ENCODE measurements around the gene TWNK. TPM values are rescaled to one million over a fixed set of nuclear protein-coding genes. Genes with fewer than 3 reads are reported as not detected.
A peak's percentile ranks its signal among the peaks of the same experiment; 100 is the strongest.

The TWNK gene
- total RNA-seq, 6 experiments from 2014 or later: 5.7 to 9.5 (median 7.0) TPM

- DNase-seq: no peak
- peaks cover 3% of the 10 kb centered on the region; the same call in 1 of the 2 replicates for H3K36me3 Mint-ChIP-seq (ENCODE audit: low read depth)
- no peaks in the 10 kb centered on the region; the same call in none of the 2 replicates for H3K27me3 Mint-ChIP-seq (ENCODE audit: insufficient read depth)
- no peak for TF ChIP-seq CTCF (IDR thresholded peaks at IDR 0.05)
- no peaks in the 10 kb centered on the region for H3K9me3 Mint-ChIP-seq
- no peak overlapping the region for H3K4me3 Mint-ChIP-seq
- H3K4me1 Mint-ChIP-seq (ENCODE audit: low read depth): peaks cover 15% of the 10 kb centered on the region
- no peak overlapping the region for H3K27ac Mint-ChIP-seq
Observed at GRCh38 chr10:101005869-101006567, 18.7 kb downstream of the TWNK start.

GRCh38 chr10:101006593-101007098, 19.3 kb downstream of the TWNK start:
- no peak overlapping the region for H3K27ac Mint-ChIP-seq
- H3K4me1 Mint-ChIP-seq (ENCODE audit: low read depth): peaks cover 8% of the 10 kb centered on the region
- TF ChIP-seq CTCF (IDR thresholded peaks at IDR 0.05): no peak
- H3K9me3 Mint-ChIP-seq: no peaks in the 10 kb centered on the region
- no peak overlapping the region for H3K4me3 Mint-ChIP-seq
- DNase-seq: no peak
- no peaks in the 10 kb centered on the region; the same call in none of the 2 replicates for H3K27me3 Mint-ChIP-seq (ENCODE audit: insufficient read depth)
- H3K36me3 Mint-ChIP-seq (ENCODE audit: low read depth): no peaks in the 10 kb centered on the region

- Mint-ChIP-seq H3K27me3 (ENCODE audit: insufficient read depth) (no peaks in the 10 kb centered on the region; the same call in none of the 2 replicates), H3K27ac (no peak overlapping the region), H3K9me3 (no peaks in the 10 kb centered on the region), H3K4me3 (no peak overlapping the region), H3K4me1 (ENCODE audit: low read depth) (peaks cover 7% of the 10 kb centered on the region; the same call in 1 of the 2 replicates), H3K36me3 (ENCODE audit: low read depth) (no peaks in the 10 kb centered on the region)
- DNase-seq: no peak
- no peak for TF ChIP-seq CTCF (IDR thresholded peaks at IDR 0.05)
Observed at GRCh38 chr10:101007099-101007711, 19.9 kb downstream of the TWNK start.

GRCh38 chr10:101007915-101008822, 20.8 kb downstream of the TWNK start:
- Mint-ChIP-seq H3K4me1 (ENCODE audit: low read depth) (peaks cover 17% of the 10 kb centered on the region), H3K27ac (peak overlapping the region; percentile 30; the same call in 1 of the 2 replicates), H3K36me3 (ENCODE audit: low read depth) (no peaks in the 10 kb centered on the region), H3K4me3 (no peak overlapping the region), H3K27me3 (ENCODE audit: insufficient read depth) (peaks cover 1% of the 10 kb centered on the region), H3K9me3 (no peaks in the 10 kb centered on the region)
- no peak for DNase-seq
- no peak for TF ChIP-seq CTCF (IDR thresholded peaks at IDR 0.05)

GRCh38 chr10:101008823-101009423, 21.6 kb downstream of the TWNK start:
- H3K9me3 Mint-ChIP-seq: no peaks in the 10 kb centered on the region
- H3K4me3 Mint-ChIP-seq: no peak overlapping the region

More at GRCh38 chr10:101008823-101009423, 21.6 kb downstream of the TWNK start:
- Mint-ChIP-seq H3K4me1 (ENCODE audit: low read depth) (peaks cover 23% of the 10 kb centered on the region), H3K36me3 (ENCODE audit: low read depth) (no peaks in the 10 kb centered on the region), H3K27ac (no peak overlapping the region), H3K27me3 (ENCODE audit: insufficient read depth) (peaks cover 3% of the 10 kb centered on the region)
- TF ChIP-seq CTCF (IDR thresholded peaks at IDR 0.05): no peak
- DNase-seq: no peak

All from HFFc6 (cell line).